GM13976 (cell line): ENCODE data around the gene OR2T11.

Experiments
- DNase-seq: peaks from one replicate; pipeline ENCODE4 v3.0.0; 2012; ENCODE audit warnings: low spot score
- in situ Hi-C: fragments of 300-500 bp; cut with MboI; formaldehyde crosslinking; loops from one replicate; pipeline ENCODE4 v1.12.0; 2022; ENCODE audit warnings: low sequenced_read_pairs, mixed read lengths, inconsistent platforms; ENCODE audit not compliant: unreplicated experiment
- TF ChIP-seq, protein P1 (sequence below): IDR thresholded peaks from 2 replicates; pipeline ENCODE4 v1.5.1; 2012; ENCODE audit warnings: borderline replicate concordance, mild to moderate bottlenecking; ENCODE audit not compliant: insufficient read depth; ENCODE audit errors: extremely low read depth, missing control alignments, control extremely low read depth

Gene OR2T11

DNA sequence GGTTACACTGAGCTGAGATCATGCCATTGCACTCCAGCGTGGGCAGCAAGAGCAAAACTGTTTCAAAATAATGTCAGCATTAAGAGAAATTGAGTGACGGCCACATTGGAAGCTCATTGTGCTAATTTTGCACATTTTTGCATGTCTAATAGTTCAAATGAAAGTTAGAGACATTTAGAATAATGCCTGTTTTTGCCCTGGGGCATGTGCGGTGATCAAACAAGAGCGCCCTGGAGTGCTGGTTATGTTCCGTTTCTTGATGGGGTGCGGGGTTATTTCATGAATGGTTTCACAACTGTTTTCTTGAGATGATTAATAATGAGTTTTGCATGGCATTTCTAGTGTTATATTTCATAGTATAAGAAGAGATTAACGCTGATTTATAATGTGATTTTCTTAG is 13.1 kb downstream of the OR2T11 start:
- TF ChIP-seq, protein P1, sequence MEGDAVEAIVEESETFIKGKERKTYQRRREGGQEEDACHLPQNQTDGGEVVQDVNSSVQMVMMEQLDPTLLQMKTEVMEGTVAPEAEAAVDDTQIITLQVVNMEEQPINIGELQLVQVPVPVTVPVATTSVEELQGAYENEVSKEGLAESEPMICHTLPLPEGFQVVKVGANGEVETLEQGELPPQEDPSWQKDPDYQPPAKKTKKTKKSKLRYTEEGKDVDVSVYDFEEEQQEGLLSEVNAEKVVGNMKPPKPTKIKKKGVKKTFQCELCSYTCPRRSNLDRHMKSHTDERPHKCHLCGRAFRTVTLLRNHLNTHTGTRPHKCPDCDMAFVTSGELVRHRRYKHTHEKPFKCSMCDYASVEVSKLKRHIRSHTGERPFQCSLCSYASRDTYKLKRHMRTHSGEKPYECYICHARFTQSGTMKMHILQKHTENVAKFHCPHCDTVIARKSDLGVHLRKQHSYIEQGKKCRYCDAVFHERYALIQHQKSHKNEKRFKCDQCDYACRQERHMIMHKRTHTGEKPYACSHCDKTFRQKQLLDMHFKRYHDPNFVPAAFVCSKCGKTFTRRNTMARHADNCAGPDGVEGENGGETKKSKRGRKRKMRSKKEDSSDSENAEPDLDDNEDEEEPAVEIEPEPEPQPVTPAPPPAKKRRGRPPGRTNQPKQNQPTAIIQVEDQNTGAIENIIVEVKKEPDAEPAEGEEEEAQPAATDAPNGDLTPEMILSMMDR = no peak
- DNase-seq = no peak
- in situ Hi-C loops = loop anchor here (10.0 kb wide), 1 partner anchor 63 kb away; no protein-coding TSS in a partner anchor

- DNase-seq = peak; percentile 36
- in situ Hi-C loops = loop anchor here (10.0 kb wide), 1 partner anchor 214 kb away; the partner anchor contains the start of gene OR2T1
- TF ChIP-seq, protein P1 = peak; percentile 56
Observed at GRCh38 chr1:248618878-248619277, 16.0 kb downstream of the OR2T11 start.

DNA sequence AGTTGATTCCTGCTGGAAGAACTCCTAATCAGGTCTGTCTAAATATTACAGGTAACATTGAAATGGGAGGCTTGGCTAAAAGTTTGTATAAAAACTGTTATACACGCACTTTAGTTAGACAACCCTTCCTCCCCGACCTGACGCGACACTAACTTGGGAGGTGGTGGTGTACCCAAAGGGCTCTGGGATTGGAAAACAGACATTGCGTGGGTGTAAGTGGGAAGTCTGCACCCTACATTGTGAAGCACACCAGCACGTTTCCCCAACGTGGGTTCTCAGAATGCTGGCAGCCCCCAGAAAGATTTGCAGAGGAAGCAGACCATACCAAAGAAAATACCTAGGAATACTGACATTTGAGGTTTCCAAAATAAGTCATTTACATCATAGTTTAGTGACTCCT is 16.8 kb downstream of the OR2T11 start:
- in situ Hi-C loops = loop anchor here (10.0 kb wide), 1 partner anchor 213 kb away; the partner anchor contains the start of gene OR2T1
- no peak for DNase-seq
- TF ChIP-seq, protein P1 = no peak

GRCh38 chr1:248613742-248614141 is 21.1 kb downstream of the OR2T11 start:
- TF ChIP-seq, protein P1 = no peak
- DNase-seq = no peak
- in situ Hi-C loops = loop anchor here (10.0 kb wide), 1 partner anchor 209 kb away; the partner anchor contains the start of gene OR2T1

DNA sequence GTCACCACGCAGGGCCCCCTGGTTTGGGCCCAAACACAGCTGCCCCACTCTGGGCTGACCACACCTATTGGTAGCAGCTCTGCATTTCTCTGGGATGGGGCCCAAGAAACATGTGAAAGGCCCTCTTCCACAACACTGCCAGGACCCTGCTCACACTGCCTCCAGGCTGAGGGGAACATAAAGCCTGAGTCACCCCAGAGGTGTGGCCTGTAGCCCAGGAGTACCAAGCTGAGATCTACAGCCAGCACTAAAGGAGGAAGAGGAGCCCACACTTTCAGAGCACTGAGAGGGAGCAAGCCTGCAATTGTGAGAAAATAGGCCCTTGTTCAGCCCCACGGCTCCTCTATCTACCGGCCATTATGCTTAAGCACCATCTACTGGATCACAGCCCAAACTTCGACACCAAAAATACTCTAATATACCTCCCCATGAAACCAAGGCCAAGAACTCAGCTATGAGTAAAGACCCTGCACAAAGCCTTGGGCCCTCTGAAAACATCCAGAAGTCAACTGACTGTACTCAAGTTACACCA is 22.9 kb downstream of the OR2T11 start:
- in situ Hi-C loops = loop anchor here (10.0 kb wide), 1 partner anchor 207 kb away; the partner anchor contains the start of gene OR2T1
- no peak for DNase-seq
- TF ChIP-seq, protein P1 = no peak

DNA sequence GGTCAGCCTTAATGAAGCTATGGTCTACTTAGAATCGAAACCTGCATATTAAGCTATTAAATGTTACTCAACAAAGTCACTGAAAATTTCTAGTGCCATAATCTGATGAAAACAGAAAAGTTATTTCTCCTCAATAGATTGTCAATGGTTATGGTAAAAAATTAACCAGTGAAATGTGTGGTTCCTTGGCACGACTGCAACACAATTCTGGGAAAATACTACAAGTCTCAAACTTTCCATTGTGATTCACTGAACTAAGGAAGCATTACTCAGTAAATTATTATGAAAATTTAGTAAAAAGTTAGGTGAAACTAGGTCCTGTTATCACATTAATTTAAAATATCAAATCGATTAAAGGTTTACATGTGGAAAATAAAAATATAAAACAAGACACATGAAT is 24.6 kb downstream of the OR2T11 start:
- TF ChIP-seq, protein P1 = no peak
- no peak for DNase-seq
- in situ Hi-C loops = loop anchor here (10.0 kb wide), 1 partner anchor 206 kb away; the partner anchor contains the start of gene OR2T1
